B cell (primary cell): Measurements from ENCODE around the gene FSIP1. TPM values are rescaled to one million over a fixed set of nuclear protein-coding genes. Genes with fewer than 3 reads are reported as not detected.

Source experiments
- ATAC-seq: fragments of 200-7000 bp; cut with Tn5 transposase; one replicate; pipeline ENCODE4 v1.10.0; 2021; ENCODE audit warnings: low read depth, mild to moderate bottlenecking, moderate number of reproducible peaks, moderate library complexity
- CTCF ChIA-PET: fragments of 350-600 bp; sonication (Branson Sonifier 250); formaldehyde crosslinking; loops from one replicate; lab custom pipeline; 2021; ENCODE audit warnings: antibody characterized with exemption, inconsistent platforms; lab: Charles Lee
- POLR2A ChIA-PET: fragments of 350-600 bp; sonication (Branson Sonifier 250); formaldehyde crosslinking; loops from one replicate; lab custom pipeline; 2021; ENCODE audit warnings: antibody characterized with exemption; lab: Charles Lee
- DNase-seq: peaks from one replicate; pipeline ENCODE4 v3.0.0; 2013
- H2AFZ ChIP-seq: 2 replicates; pipeline ENCODE4 v1.6.1; 2012; ENCODE audit warnings: mild to moderate bottlenecking, low read depth, low read length; ENCODE audit not compliant: insufficient read depth, poor library complexity, severe bottlenecking
- H3K27ac ChIP-seq, 2 donors: 1 replicate in 1 of 2; 2 replicates in 1 of 2; pipeline ENCODE4 v1.5.1; 2012 to 2013; ENCODE audit warnings: low read length in 2 of 2, mild to moderate bottlenecking in 2 of 2, moderate library complexity in 1 of 2
- H3K27me3 ChIP-seq, 4 experiments: fragments of 200-600 bp in 1 of 4; sonication (generic) in 1 of 4; replicated peaks in 1 of 4; 1 replicate in 2 of 4; 2 replicates in 2 of 4; pipeline versions ENCODE4 v1.6.1 to v1.7.0; 2013 to 2016; ENCODE audit warnings: low read length in 3 of 4, mild to moderate bottlenecking in 2 of 4, mixed read lengths in 1 of 4, moderate library complexity in 1 of 4; ENCODE audit not compliant: insufficient read depth in 4 of 4, control insufficient read depth in 3 of 4; ENCODE audit errors: control extremely low read depth in 1 of 4
- H3K36me3 ChIP-seq, 2 experiments: replicated peaks in 1 of 2; 1 replicate in 1 of 2; 2 replicates in 1 of 2; pipeline versions ENCODE4 v1.6.1 to v1.7.1; 2013; ENCODE audit warnings: low read length in 1 of 2; ENCODE audit not compliant: insufficient read depth in 2 of 2, control insufficient read depth in 1 of 2; ENCODE audit errors: control extremely low read depth in 1 of 2, extremely low read depth in 1 of 2
- H3K4me1 ChIP-seq, 2 donors: fragments of 200-600 bp in 1 of 2; sonication (generic) in 1 of 2; 1 replicate in 1 of 2; 2 replicates in 1 of 2; pipeline versions ENCODE4 v1.5.1 to v1.6.1; 2013 to 2017; ENCODE audit warnings: low read length in 2 of 2; ENCODE audit not compliant: control insufficient read depth in 2 of 2, insufficient read depth in 2 of 2
- H3K4me2 ChIP-seq: replicated peaks from 2 replicates; pipeline ENCODE3; 2012; ENCODE audit warnings: mild to moderate bottlenecking, low read depth, low read length; ENCODE audit not compliant: poor library complexity, severe bottlenecking
- H3K4me3 ChIP-seq, 5 experiments: fragments of 200-600 bp in 1 of 5; sonication (generic) in 1 of 5; 1 replicate in 3 of 5; 2 replicates in 2 of 5; pipeline versions ENCODE4 v1.5.1 to v1.7.0; 2011 to 2016; ENCODE audit warnings: low read length in 4 of 5, mild to moderate bottlenecking in 4 of 5, low read depth in 2 of 5, control low read depth in 1 of 5, moderate library complexity in 1 of 5; ENCODE audit not compliant: insufficient read depth in 1 of 5; ENCODE audit errors: control extremely low read depth in 1 of 5, extremely low read depth in 1 of 5
- H3K79me2 ChIP-seq: fragments of 200-600 bp; sonication (generic); one replicate; pipeline ENCODE4 v1.6.0; 2016; ENCODE audit warnings: low read length; ENCODE audit not compliant: control insufficient read depth, insufficient read depth
- H3K9ac ChIP-seq: fragments of 200-600 bp; sonication (generic); 2 replicates; pipeline ENCODE4 v1.6.1; 2017; ENCODE audit warnings: mild to moderate bottlenecking, low read length, moderate library complexity
- H3K9me3 ChIP-seq, 3 donors: one replicate each; pipeline versions ENCODE4 v1.6.1 to v1.7.1; 2013; ENCODE audit warnings: low read length in 2 of 3; ENCODE audit not compliant: control insufficient read depth in 2 of 3, insufficient read depth in 1 of 3; ENCODE audit errors: control extremely low read depth in 1 of 3
- H4K20me1 ChIP-seq: 2 replicates; pipeline ENCODE4 v1.6.0; 2012; ENCODE audit warnings: mild to moderate bottlenecking, low read length; ENCODE audit not compliant: insufficient read depth, control insufficient read depth, poor library complexity, severe bottlenecking
- H3K27ac Mint-ChIP-seq: one replicate; pipeline ENCODE4 v1.8.0; 2021; ENCODE audit warnings: mixed read lengths
- H3K27me3 Mint-ChIP-seq: one replicate; pipeline ENCODE4 v1.8.0; 2021; ENCODE audit warnings: mixed read lengths
- H3K4me1 Mint-ChIP-seq: one replicate; pipeline ENCODE4 v1.8.0; 2021; ENCODE audit warnings: mixed read lengths
- H3K4me3 Mint-ChIP-seq: one replicate; pipeline ENCODE4 v1.8.0; 2021; ENCODE audit warnings: mixed read lengths
- H3K9me3 Mint-ChIP-seq: one replicate; pipeline ENCODE4 v1.8.0; 2022; ENCODE audit warnings: mixed read lengths; ENCODE audit not compliant: insufficient read depth
- CTCF ChIP-seq: fragments of 200-600 bp; IDR thresholded peaks from one replicate; pipeline ENCODE4 v1.8.0; 2022; ENCODE audit warnings: antibody characterized with exemption, mild to moderate bottlenecking
- EZH2 ChIP-seq: IDR thresholded peaks from 2 replicates; pipeline ENCODE4 v1.6.1; 2012; ENCODE audit warnings: borderline replicate concordance, low read depth, mild to moderate bottlenecking, moderate library complexity, low read length; ENCODE audit not compliant: insufficient read depth, poor library complexity, severe bottlenecking
- WGBS: methylation state at CpG from one replicate; pipeline ENCODE4 v1.1.5; 2013; ENCODE audit warnings: missing lambda C conversion rate; ENCODE audit not compliant: insufficient coverage; 5-methylcytosine and 5-hydroxymethylcytosine counted together
- intact Hi-C: fragments of 100-400 bp; cut with micrococcal nuclease; formaldehyde crosslinking; loops from one replicate; pipeline ENCODE4 v1.10.0; 2022
- polyA plus RNA-seq: library from polyadenylated mRNA; depleted of rRNA; stranded (reverse); fragments of >200 nt; gene quantifications from 2 replicates; pipeline ENCODE4 v1.2.3, GENCODE V29; 2012
- total RNA-seq, 2 donors: library from RNA; stranded (reverse); fragments of 120-200 nt in 1 of 2; gene quantifications; 1 replicate in 1 of 2; 2 replicates in 1 of 2; pipeline versions ENCODE4 v1.2.3 to v1.2.4, GENCODE V29; 2013 to 2022

Gene FSIP1
- total and polyA plus RNA-seq, 2 donors (not counting 1 experiment from before 2014, with no cell fraction given) = 0.19 to 0.49 TPM

GRCh38 chr15:39672184-39672583 lies 110.5 kb downstream of the FSIP1 start:
- Histone ChIP-seq H3K9me3 (no peaks in the 10 kb centered on the region), H3K27ac (no peak overlapping the region), H3K36me3 (no peaks in the 10 kb centered on the region), H3K79me2 (no peaks in the 10 kb centered on the region), H4K20me1 (no peaks in the 10 kb centered on the region), H3K4me1 (no peaks in the 10 kb centered on the region), H3K4me2 (no peak overlapping the region), H2AFZ (no peak overlapping the region), H3K9ac (no peak overlapping the region), H3K27me3 (no peaks in the 10 kb centered on the region), H3K4me3 (no peak overlapping the region)
- no peak for TF ChIP-seq CTCF
- no peak for TF ChIP-seq EZH2
- H3K27ac Mint-ChIP-seq = no peak overlapping the region
- no peaks in the 10 kb centered on the region for H3K27me3 Mint-ChIP-seq
- ChIA-PET CTCF (no interaction called here), POLR2A (no interaction called here)
- intact Hi-C loops = no loop called here
- H3K9me3 Mint-ChIP-seq = no peaks in the 10 kb centered on the region
- no peak overlapping the region for H3K4me3 Mint-ChIP-seq
- no peak for ATAC-seq
- no peak for DNase-seq
- 90% methylated on average over 5 of the region's 6 CpGs for WGBS
- no peaks in the 10 kb centered on the region for H3K4me1 Mint-ChIP-seq

GRCh38 chr15:39670687-39671086 lies 112.0 kb downstream of the FSIP1 start:
- H3K27me3 ChIP-seq = no peaks in the 10 kb centered on the region
- ChIA-PET CTCF (no interaction called here), POLR2A (no interaction called here)
- Mint-ChIP-seq H3K4me1 (no peaks in the 10 kb centered on the region), H3K4me3 (no peak overlapping the region), H3K27me3 (no peaks in the 10 kb centered on the region), H3K27ac (no peak overlapping the region), H3K9me3 (no peaks in the 10 kb centered on the region)
- no peak overlapping the region for H2AFZ ChIP-seq
- H3K27ac ChIP-seq = no peak overlapping the region
- WGBS = no CpG with 5 or more reads among the region's 2 CpGs
- H3K79me2 ChIP-seq = no peaks in the 10 kb centered on the region
- no peaks in the 10 kb centered on the region for H3K4me1 ChIP-seq
- no peaks in the 10 kb centered on the region for H4K20me1 ChIP-seq
- TF ChIP-seq EZH2 (no peak), CTCF (no peak)
- ATAC-seq (no peak), DNase-seq (no peak)
- no peak overlapping the region for H3K4me2 ChIP-seq
- H3K36me3 ChIP-seq = no peaks in the 10 kb centered on the region
- intact Hi-C loops = no loop called here
- H3K4me3 ChIP-seq = no peak overlapping the region
- no peak overlapping the region for H3K9ac ChIP-seq
- no peaks in the 10 kb centered on the region for H3K9me3 ChIP-seq
